ENCODE results near the gene PMFBP1.
"Not testable (repeated sequence)": the region's sequence is repeated elsewhere in the genome, so short reads cannot be mapped to it uniquely, and the experiment has no call there.

PMFBP1 gene

DNA sequence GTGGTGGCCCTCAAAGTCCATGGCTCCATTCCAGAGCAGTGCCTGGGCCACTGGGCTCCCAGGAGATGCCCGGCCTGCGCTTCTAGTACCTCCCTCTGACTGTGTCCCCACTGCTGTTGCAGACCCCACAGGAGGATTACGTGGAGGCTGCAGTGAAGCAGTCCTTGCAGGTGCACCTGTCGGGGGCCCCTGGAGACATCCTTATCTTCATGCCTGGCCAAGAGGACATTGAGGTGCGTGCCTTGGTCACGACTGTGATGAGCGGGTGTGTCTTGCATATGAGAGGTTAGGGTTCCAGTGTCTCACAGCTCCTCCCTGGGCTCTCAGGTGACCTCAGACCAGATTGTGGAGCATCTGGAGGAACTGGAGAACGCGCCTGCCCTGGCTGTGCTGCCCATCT lies 67.0 kb downstream of the PMFBP1 start:
- DNase-seq = no peak

DNA sequence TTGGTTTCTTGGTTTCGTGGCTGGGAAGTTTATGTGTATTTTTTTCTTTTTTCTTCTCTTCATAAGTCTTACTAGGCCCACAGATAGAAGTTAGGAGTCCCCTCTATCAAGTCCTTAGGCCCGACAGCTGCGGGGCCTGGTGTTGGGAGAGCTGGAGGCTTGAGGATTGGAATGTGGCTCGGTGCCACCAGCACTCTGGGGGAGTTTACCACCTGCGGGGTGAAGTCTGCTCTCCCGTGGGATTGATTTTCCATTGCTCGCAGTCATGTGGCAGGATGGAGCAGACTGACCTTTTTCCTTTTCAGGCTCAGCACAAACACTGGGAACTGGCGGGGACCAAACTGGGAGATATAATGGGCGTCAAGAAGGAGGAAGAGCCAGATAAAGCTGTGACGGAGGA lies 70.8 kb downstream of the PMFBP1 start:
- no peak for DNase-seq

DNA sequence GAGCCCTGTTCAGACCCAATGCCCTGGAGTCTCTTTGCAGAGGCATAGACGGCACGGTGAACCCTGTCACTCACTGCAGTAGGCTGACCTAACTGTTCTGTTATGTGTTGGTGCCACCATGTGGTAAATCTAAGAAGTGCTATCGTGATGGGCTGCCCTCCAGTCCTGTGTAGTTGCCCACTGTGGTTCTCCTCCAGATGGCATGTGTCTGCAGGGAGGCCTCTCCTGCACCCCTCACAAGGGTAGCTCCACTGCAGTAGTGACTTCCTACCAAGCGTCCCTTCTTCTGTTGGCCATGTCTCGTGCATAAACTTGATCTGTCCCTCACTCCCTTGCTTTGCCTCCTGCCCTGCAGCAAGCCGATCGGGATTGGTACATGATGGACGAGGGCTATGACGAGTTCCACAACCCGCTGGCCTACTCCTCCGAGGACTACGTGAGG lies 72.6 kb downstream of the PMFBP1 start:
- DNase-seq = peak; percentile 27

DNA sequence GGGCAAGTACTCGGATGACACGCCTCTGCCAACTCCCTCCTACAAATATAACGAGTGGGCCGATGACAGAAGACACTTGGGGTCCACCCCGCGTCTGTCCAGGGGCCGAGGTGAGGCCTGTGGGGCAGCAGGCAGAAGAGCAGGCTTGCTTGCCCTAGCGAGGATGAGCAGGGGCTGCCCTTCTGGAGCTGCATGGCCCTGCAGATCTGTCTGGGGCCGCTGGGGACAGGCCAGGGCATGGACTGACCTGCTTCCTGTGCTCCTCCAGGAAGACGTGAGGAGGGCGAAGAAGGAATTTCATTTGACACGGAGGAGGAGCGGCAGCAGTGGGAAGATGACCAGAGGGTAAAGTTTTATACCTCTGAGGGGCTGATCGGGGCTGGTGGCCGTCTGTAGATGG lies 73.0 kb downstream of the PMFBP1 start:
- no peak for DNase-seq

DNA sequence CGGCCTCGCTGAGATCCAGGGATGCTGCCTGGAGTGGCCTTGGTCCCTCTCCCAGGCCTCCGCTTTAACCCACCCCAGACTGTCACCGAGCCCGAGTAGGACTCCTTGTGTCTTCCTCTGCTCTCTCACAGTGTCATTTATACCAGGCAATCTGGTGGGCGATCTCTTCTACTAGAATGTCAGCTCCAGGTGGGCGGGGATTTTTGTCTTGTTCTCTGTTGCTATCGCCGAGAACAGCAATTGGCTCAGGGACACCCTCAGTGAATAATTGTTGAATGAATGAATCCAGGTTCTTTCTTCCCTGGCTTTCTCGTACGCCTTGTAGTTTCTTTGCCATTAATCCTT lies 77.7 kb downstream of the PMFBP1 start:
- no peak for DNase-seq

DNA sequence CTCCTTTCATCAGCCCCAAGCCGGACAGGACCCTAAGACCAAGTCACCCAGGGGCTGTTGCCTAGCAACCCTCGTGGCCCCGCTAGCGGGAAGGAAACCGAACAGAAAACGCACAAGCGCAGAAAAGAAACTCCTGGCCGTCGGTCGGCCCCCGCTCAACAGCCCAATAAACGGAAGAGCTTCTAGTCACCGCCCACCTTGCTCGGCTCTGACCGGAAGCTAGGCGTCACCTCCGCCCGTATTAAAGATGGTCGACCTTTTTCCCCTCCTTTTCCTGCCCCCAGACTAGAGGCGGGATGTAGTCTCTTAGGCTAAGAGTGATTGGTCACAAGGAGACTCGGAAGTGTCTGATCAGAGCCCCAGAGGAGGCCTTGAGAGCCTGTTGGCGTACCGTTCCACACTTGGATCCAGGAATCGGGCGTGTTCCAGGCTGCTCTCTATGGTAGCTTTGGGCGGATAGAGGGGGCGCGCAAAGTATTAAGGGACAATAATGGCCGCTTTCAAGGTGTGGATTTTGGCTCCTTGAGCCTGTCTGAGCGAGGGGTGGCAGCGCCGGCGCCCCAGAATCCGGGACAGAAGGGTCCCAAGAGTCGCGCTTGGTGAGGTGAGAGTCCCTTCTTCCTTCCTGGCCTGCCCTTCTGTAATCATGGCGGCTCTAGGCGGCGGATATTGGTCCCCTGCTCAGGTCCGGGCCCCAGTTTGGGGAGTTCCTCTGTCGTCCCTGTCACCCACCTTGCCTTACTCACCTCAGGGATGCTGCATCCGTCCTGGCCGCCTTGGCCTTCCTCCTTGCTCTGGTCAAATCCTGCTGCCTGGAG lies 78.3 kb downstream of the PMFBP1 start, which contains the start of the genes DHX38 and TXNL4B:
Gene DHX38, plus strand, starts transcription at position 400 of the 818 bp plus-strand sequence. CDS start 2,311 bp downstream, outside the sequence.
Gene TXNL4B, minus strand, starts transcription at position 173 of the 818 bp plus-strand sequence. CDS start 2,871 bp downstream, outside the sequence.
- peak; percentile 95 for DNase-seq

DNA sequence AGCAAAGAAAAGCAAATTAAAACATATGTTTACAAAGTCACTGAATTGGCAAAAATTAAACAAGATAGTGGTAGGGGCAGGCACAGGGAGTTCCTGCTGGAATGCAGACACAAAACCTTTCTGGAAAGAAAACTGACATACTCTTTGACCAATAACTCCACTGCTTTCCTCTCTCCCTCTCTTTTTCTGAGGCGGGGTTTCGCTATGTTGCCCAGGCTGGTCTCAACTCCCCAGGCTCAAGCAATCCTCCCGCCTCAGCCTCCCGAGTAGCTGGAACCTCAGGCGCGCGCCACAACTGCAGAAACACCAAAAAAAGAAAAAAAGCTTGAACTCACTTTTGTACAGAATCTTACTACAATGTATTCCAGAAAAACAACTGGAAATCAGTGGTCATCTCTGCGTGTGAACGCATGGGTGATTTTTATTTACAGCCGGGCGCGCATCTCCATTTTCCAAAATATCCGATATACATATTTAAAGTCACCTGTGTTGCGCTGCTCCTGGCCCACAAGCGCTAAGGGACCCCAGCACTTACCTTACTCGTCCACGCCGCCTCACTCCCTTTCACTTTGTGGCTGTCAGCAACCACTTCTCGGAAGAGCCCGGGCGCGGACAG lies 79.0 kb downstream of the PMFBP1 start:
- no peak for DNase-seq

DNA sequence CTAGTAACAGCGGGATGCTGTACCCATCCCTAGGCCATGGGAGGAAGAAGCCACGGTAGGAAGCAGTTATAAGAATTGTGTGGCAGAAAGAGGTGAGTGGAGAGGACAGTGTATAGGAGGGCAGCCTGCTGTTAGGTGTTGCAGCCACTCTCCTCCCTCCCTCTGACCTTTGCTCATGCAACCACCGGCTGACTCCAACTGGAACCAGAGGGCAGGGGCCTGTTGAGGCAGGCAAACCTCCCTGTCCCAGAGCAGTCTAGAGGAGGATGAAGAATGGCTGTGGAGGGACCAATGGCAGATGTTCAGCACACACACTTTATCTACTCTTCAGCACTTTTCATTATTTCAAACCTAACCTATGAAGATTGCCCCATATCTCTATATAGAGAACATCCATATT lies 80.7 kb downstream of the PMFBP1 start:
- no peak for DNase-seq

DNA sequence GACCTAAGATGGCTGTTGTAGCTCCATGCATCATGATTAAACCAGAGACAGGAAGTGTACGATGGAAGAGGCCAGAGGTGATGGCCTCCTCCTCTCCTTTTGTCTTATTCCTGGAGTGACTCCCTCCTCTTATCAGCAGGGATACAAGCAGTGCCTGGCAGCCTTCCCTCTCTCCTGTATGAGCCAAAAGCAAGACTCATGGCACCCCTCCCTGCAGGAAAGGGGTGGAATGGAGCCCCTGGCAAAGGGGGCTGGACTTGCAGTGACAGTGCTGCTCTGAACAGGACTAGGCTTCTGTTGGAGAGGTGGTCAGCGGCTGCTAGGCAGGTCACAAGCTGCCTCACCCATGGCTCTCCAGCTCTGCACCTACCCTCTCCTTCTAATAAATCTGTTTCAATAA lies 87.0 kb downstream of the PMFBP1 start:
- DNase-seq = no peak

DNA sequence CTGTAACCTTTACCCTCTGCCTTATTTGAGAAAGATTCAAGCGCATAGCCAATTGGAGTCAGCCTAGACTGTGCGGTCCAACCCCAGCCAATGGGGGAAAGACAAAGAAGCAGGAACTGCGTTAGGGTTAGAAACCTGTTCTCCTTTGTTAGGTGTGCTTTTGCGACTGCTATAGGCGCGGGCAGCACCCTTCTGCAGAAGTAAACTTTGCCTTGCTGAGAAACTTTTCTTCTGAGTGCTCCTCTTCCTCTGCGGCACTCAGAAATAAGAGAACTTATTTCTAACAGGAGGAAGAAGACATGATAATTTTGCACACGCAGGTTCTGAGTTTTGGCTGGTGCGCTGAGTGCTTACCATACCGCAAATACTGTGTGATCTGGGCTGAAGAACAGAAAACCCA lies 87.5 kb downstream of the PMFBP1 start:
- DNase-seq = no peak

DNA sequence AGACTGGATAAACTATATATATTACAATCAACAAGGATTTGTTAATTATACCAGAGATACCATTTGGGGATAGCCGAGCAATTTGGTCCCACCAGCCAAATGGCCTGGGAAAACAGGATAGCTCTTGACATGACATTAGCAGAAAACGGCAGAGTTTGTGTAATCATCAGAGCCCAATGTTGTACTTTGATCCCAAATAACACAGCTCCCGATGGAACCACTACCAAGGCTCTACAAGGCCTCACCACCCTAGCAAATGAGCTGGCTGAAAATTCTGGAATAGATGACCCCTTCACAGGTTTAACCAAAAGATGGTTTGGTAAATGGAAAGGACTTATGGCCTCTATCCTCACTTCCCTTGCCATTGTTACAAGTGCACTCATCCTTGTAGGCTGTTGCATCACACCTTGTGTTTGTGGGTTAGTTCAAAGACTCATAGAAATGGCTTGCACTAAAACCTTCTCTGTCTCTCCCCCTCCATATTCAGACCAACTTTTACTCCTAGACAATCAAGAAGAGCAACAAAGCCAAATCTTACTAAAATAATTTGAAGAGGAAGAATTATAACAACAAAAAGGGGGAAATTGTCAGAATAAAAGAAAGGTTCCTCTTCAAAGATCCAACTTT lies 88.1 kb downstream of the PMFBP1 start:
- no peak for DNase-seq

DNA sequence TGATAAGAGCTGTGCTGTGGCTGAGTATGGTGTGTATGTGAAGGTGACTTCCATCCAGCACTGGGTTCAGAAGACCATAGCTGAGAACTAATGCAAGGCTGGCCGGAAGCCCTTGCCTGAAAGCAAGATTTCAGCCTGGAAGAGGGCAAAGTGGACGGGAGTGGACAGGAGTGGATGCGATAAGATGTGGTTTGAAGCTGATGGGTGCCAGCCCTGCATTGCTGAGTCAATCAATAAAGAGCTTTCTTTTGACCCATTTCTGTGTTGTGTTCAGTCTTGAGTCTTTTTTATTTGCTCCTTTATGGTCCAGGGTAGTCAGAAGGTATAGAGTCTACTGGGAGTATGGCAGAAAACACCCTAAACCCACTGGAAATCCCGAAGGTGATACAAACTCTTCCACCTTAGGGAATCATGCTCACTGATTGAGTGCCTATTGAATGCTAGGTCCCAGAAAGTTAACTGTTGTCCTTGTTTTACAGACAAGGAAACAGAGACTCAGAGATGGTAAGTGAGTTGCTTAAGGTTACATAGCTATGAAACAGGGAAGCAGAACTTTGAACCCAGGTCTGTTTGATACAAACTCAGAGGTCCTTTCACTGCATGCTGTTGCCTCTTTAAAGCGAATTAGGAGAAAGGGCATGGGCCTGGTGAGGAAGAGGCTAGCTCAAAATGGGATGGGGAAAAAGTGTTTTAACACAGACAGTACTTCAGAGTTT lies 94.8 kb downstream of the PMFBP1 start:
- DNase-seq = not testable (repeated sequence)

DNA sequence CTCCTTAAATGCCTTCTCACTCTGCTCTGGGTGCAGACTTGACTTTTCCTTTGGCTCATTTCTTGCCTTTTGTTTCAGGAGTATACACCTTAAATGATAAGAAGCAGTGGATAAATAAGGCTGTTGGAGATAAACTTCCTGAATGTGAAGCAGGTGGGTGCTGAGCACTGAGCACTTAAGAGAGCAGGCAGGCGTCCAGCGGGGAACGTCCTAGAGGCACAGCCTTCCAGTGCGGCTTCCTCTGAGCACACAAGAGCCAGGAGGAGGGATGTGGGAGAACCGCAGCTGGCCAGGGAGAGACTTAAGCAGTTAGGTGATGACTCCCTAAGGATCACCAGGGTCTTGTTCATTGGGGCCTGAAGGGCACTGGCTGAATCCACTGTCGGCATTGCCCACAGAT lies 96.9 kb downstream of the PMFBP1 start:
- DNase-seq = not testable (repeated sequence)

DNA sequence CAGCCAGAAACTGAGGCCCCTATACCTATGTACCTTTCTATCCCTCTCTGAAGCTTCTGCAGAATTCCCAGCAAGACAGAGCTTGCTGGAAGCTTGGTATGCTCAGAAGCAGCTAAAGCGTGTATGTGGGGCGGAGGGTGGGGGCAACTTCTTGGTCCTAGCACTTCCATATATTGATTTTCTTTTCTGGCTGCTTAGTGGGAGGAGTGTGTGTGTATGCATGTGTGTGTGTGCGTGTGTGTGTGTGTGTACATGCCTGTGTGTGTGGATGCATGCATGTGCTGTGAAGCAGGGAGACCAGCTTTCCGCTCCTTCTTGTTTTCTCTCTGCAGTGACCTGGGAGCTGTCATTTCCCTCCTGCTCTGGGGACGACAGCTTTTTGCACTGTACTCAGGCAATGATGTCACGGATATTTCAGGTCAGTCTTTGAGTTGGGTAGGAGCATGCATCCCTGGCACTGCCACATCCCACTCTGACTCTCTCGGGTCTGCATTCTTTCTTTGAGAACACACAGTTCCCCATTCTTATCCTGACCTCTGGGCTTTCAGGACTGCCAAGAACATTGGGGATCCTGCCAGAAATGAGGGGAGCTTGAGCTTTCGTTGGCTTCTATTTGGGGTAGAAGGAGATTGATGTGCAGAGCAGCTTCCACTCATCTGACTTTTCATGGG lies 98.3 kb downstream of the PMFBP1 start:
- DNase-seq = no peak

DNA sequence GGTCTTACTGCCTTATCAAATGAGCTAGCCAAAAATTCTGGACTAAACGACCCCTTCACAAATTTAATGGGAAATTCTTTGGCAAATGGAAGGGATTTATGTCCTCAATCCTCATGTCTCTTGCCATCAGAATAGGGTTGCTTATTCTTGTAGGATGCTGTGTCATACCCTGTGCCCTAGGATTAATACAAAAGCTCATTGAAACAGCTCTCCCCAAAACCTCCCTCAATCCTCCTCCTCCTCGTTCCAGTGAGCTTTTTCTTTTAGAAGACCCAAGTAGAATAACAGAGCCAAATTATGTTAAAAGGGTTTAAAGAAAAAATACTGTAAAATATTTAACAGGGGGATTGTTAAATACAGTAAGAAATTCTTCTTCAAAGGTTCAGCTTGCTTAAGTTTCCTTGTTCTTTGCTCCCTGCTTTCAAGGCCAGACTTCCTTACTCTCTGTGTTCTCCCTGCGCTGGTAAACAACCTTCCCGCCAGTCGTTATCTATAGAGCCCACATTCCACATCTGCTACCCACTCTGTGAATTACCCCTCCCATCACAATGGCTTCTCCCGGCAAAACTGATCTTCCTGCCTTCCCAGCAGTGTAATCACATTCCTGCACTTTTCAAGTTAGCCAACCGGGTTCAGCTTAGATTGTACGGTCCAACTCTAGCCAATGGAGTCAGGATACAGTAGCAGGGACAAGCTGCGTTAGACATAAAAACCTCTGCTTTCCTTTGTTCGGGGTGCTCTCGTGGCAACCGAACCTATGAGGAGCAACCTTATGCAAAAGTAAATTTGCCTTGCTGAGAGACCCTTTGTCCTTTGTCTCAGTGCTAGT lies 99.2 kb downstream of the PMFBP1 start:
- no peak for DNase-seq

Measured in central memory CD4-positive, alpha-beta T cell (primary cell).